GM21390 (cell line): ENCODE data around the gene COTL1.

ENCODE experiments used
- ATAC-seq: cut with Tn5 transposase; IDR thresholded peaks from one replicate; pipeline ENCODE4 v1.9.1; 2021; ENCODE audit not compliant: unreplicated experiment

Gene COTL1

DNA sequence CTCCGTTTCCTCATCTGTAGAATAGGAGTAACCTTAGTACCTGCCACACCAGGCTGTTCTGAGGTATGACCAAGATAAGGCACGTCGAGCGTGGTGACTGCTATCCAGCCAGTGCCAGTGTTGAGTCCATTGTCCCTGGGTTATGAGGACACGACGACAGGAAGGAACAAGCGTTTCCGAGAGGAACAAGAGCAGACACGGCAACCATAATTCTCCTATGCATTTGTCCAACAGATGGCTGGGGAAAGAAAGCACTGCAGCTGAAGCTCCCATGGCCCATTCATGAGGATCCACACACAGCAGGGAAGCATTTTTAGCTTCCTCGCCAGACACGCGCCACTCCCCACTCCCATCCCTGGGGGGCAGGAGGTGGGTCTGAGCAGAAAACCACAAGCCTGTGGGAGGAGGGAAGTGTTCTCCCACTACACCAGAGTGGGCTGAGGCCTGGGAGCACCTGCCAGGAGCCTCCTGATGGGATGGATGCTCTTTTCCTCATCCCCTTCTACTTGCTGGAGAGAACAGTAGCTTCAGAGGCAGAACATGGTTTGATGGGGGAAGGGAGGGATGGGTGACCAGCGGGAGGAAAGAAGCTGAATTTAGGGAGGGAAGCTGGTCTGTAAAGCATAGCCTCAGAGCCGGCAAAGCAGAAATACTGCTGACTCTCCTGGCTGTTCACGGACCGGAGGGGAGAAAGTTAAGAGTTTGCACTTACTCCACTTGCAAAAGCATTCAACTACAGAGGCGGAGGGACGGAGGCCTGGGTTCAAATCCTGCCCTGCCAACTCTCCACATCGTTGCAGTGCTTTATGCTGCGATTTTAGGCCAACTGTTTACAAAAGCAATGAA, 2.7 kb downstream of the COTL1 start:
- ATAC-seq = no peak

DNA sequence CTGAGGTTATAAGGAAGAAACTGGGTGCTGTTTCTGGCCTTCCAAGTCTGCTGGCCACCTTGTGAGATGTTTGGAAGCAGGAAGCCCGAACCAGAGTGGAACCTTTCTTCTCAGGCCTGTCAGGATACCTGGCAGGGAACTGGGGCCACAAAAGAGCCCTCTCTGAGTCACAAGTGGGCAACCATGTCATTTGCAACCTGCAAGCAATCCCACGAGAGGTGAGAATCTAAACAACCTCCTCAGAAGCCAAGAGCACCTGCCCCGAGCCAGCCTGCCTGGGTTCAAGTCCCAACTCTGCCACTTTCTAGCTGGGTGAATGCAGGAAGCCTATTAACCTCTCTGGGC, 3.3 kb downstream of the COTL1 start:
- no peak for ATAC-seq

- no peak for ATAC-seq
Observed at GRCh38 chr16:84614073-84614459, 3.8 kb downstream of the COTL1 start.

GRCh38 chr16:84613408-84614072, 4.3 kb downstream of the COTL1 start:
- no peak for ATAC-seq

DNA sequence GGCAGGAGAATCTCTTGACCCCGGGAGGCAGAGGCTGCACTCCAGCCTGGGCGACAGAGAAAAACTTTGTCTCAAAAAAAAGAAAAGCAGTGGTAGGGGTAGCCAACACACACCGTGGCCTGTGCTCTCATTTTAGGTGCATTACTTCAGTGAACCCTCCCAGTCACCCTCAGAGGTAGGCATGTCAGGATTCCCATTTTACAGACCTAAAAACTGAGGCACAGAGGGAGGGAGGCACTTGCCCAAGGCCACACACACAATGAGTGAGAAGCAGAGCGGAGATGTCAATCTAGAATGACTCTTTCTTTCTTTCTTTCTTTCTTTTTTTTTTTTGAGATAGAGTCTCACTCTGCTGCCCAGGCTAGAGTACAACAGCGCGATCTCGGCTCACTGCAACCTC, 5.2 kb downstream of the COTL1 start:
- no peak for ATAC-seq

DNA sequence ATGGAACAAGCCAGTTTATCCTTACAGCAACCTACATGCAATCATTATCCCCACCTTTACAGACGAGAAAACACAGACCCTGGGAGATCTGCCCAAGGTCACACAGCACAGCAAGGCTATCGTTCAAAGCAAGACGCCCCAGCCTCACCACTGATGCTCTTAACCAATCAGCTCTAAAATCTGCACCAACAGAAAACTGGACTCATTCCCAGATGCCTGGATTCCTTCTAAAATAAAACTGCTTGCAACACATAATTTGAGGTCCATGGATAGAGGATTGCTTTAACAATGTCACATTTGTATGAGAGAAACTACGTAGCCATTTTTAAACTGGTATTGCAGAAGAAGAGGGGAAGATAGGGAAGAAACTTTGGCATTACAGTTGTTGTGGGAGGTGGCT, 6.8 kb downstream of the COTL1 start:
- ATAC-seq = no peak

GRCh38 chr16:84610376-84610775, 7.5 kb downstream of the COTL1 start:
- no peak for ATAC-seq

- no peak for ATAC-seq
Observed at GRCh38 chr16:84609563-84610177, 8.2 kb downstream of the COTL1 start.

DNA sequence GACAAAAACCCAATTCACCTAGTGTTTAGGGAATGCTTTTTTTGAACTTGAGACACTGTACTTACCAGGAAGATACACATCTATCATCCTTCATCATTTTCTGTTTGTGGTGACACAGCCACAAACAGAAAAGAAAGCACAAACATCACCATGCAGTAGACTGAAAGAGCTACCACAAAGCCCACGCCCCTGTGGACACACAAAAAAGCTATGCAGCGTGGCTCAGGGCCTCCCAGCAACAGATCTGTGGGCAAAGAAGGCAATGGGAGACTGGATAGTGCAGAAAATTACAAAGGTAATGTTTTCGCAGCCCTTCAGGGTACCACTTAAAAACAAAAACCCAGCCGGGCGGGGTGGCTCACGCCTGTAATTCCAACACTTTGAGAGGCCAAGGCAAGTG, 9.6 kb downstream of the COTL1 start:
- no peak for ATAC-seq

DNA sequence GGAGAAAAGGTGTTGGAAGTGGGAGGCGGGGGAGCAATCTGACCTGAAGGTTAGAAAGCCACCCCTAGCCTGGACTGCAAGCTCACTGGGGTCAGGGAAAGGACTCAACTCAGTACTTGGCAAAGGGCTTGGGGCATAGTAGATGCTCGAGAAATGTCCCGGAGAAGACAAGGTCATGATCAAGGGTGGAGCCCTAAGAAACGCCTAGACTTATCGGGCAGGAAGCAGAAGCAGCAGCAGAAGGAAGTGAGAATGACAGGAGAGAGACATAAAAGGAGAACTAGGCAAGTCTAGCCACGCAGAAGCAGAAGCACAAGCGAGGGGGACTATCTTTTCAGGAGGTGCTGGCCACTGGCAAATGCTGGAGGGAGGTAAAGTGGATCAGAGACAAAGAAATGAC, 10.2 kb downstream of the COTL1 start:
- ATAC-seq = peak; percentile 69

- ATAC-seq = no peak
Observed at GRCh38 chr16:84607061-84607460, 10.8 kb downstream of the COTL1 start.

DNA sequence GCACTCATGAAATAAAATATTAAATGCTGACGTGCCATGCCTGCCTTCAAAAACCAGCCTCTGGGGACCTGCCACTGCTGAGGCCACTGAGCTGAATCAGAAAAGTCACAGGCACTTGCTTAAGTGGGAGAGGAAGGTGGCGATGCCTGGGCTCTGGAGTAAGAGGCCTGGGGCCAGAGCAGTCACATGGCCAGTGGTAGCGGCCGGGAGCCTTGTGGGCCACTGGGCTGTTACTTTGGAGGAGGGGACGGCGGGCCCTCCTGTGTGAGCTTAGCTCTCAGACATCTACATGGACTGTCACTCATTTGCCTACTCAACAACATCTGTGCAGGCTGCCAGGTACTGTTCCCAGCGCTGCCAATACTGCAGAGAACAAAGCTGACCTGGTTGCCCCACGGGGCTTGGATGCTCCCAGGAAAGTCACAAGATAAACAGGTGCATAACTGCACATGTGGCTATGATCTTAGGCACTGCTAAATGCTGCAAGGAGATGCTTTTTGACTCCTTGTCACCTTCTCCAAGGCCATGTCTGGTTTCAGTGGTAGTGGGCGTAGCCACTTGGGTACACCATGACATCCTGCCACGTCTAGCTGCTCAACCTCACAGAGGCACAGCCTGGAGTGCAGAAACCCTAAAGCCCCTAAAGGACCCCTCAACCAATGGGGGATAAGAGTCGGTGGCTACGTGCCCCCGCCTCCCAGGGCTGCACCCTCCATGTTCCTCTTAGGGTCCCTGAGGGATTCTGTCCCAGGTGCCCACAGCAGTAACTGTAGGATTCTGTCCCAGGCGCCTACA, 11.6 kb downstream of the COTL1 start:
- ATAC-seq = no peak

DNA sequence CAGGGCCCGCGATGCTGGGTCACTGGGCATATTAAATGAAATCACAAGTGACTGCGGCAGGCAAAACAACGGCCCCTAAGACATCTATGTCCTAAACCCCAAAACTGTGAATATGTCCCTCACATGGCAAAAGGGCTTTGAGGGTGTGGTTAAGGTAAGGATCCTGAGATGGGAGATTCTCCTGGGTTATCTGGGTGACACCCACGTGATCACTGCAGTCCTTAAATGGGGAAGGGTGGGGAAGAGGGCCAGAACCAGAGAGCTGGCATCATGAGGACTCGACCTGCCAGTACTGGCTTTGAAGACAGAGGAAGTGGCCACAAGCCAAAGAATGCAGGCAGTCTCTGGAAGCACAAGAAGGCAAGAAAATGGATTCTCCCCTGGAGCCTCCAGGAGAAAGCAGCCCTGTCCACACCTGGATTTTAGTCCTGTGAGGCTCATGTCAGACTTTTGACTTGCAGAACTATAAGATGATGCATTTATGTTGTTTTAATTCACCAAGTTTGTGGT, 12.5 kb downstream of the COTL1 start:
- no peak for ATAC-seq

DNA sequence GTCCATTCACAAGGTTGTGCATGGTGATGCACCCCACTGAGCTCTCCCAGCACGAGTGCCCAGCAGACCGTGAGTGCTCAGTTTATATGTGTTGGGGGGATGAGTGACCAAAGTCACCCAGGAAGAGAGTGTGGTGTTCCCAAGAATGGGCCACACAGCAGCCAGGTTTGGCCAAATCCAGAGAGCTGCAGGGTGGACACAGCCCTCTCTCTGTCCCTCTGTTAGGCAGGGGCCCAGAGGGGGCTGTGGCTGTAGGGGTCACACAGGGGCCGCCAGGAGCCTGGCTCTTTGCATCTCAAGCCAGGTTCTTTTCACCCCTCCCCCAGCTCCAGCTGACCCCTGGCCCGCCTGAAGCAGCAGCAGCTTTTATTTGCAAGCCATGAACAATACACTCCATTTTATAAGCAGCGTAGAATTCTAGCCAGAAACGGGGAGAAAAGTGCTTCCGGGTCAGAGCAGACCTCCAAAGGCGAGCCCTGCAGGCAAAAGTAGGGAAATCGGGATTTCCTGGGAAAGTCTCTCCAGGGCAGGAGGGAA, 13.3 kb downstream of the COTL1 start:
- no peak for ATAC-seq

DNA sequence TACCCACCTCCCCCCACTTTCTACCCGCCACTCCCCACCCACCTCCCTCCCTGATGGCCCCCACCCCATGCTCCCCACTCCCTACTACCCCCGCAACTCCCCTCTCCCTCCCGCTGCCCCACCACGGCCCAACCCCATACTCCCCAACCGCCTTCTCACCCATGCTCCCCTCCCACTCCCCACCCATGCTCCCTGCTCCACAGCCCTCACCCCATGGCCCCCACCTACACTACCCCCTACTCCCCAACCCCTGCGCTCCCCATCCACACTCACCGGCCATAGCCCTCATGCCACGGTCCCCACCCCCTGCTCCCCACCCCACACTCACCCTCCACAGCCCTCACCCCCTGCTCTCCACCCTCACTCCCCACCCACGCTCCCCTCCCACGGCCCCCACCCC, 13.9 kb downstream of the COTL1 start:
- no peak for ATAC-seq

- ATAC-seq = no peak
Observed at GRCh38 chr16:84603140-84603816, 14.6 kb downstream of the COTL1 start.

GRCh38 chr16:84600343-84601229, 17.3 kb downstream of the COTL1 start:
- ATAC-seq = peak; percentile 56

DNA sequence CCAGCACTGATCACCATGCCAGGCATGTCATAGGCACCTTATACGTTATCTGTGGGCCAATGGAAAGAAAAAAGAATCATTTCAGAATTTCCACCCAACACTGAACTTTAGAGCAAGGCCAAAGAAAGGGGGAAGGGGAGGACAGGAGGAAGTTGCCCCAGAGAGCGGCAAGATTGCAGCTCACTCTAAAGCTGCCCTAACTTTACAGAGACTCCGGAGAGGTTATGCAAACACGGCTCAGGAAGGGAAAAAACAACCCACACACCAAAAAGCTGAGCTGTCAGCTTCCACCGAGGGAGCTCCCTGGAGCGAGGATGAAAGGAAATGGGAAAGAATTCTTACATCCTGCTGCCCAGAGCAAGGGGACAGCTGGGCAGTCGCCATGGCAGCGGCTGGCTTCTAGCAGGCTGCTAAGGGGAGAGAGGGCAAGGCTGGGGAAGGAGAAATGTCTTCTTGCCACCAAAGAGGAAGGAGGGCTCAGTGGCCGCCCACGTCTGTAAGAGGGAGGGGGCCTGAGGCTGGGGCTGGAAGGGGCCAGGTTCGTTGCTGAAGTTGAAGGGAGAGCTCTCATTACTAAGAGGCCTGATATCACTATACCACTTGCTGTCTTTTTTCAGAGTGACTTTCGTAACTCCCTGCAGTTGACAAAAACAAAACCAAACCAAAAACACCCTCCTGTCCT, 18.2 kb downstream of the COTL1 start:
- peak; percentile 60 for ATAC-seq

DNA sequence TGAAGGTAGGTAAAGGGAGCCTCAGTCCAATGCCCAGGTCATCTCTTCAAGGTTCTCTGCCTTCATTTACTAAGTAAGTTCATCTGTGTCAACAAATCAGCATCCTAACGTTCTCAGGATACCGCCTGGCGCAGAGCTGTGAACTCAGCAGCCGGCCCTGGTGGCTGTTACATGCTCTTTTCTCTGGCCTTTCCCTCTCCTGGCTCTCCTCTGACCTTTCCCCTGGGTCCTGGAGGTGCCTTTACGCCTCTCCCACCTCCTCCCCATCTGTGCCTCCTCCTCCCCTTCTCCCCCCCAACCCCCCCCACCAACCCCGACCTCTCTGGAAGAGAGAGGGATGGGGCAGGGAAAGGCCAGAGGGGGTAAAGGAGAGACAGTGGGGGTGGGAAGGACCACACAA, 19.5 kb downstream of the COTL1 start:
- ATAC-seq = no peak
